BE2C (cell line): Measurements from ENCODE around the gene ASXL3.

Experiments used
- DNase-seq: peaks from one replicate; pipeline ENCODE4 v3.0.0-alpha.2; 2020
- H3K27me3 ChIP-seq: fragments of 250-450 bp; sonication (Bioruptor Pico); 2 replicates; pipeline ENCODE4 v1.5.1; 2020; ENCODE audit warnings: mild to moderate bottlenecking
- H3K36me3 ChIP-seq: fragments of 250-450 bp; sonication (Bioruptor Pico); 2 replicates; pipeline ENCODE4 v1.5.1; 2020; ENCODE audit warnings: mild to moderate bottlenecking
- H3K4me1 ChIP-seq: fragments of 250-450 bp; sonication (Bioruptor Pico); 2 replicates; pipeline ENCODE4 v1.5.1; 2020
- H3K4me3 ChIP-seq: 2 replicates; pipeline ENCODE4 v1.5.1; 2011; ENCODE audit warnings: low read depth, low read length
- H3K9me3 ChIP-seq: fragments of 250-450 bp; sonication (Bioruptor Pico); 2 replicates; pipeline ENCODE4 v1.5.1; 2020
- TF ChIP-seq, protein P1 (sequence below): IDR thresholded peaks from 2 replicates; pipeline ENCODE4 v1.5.1; 2012; ENCODE audit warnings: mild to moderate bottlenecking, low read depth, low read length

ASXL3 gene

DNA sequence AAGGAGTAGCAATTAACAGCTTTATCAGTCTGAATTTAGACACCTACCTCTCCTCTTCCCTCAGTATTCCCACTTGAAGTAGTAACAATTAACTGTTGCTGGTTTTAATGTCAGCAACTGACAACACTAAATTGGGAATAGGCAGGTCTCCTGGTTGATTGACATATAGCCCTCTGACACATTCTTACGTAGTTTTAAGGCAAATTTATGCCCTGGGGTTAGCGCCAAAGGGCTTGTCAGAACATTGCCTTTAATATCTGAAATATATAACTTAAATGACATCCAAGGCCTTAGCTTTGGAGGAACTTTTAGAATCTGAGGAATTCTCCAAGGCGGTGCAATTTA is 7.4 kb downstream of the ASXL3 start:
- no peak for DNase-seq
- Histone ChIP-seq H3K4me1 (no peaks in the 10 kb centered on the region), H3K36me3 (no peaks in the 10 kb centered on the region), H3K9me3 (no peaks in the 10 kb centered on the region), H3K4me3 (no peak overlapping the region), H3K27me3 (no peaks in the 10 kb centered on the region)
- TF ChIP-seq, protein P1, sequence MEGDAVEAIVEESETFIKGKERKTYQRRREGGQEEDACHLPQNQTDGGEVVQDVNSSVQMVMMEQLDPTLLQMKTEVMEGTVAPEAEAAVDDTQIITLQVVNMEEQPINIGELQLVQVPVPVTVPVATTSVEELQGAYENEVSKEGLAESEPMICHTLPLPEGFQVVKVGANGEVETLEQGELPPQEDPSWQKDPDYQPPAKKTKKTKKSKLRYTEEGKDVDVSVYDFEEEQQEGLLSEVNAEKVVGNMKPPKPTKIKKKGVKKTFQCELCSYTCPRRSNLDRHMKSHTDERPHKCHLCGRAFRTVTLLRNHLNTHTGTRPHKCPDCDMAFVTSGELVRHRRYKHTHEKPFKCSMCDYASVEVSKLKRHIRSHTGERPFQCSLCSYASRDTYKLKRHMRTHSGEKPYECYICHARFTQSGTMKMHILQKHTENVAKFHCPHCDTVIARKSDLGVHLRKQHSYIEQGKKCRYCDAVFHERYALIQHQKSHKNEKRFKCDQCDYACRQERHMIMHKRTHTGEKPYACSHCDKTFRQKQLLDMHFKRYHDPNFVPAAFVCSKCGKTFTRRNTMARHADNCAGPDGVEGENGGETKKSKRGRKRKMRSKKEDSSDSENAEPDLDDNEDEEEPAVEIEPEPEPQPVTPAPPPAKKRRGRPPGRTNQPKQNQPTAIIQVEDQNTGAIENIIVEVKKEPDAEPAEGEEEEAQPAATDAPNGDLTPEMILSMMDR: no peak

DNA sequence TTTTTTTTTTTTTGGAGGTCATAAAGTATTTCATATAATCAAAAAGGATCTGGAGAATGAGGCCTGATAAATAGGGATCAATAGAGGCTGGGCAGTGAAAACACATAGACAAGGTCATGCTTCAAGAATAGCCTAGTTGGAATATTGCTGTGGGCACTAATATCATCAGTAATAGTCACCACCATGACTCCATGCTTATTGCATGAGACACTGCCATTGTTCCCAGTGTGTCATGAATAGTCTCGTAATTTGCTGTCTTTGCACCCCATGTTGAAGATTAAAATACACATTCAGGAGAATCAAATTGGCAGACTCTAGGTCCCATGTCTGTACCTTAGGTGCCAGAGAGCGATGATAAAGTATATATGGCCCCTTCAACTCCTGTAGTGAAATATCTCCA is 10.3 kb downstream of the ASXL3 start:
- no peak for DNase-seq
- no peaks in the 10 kb centered on the region for H3K9me3 ChIP-seq
- H3K4me3 ChIP-seq: no peak overlapping the region
- H3K4me1 ChIP-seq: no peaks in the 10 kb centered on the region
- H3K36me3 ChIP-seq: no peaks in the 10 kb centered on the region
- TF ChIP-seq, protein P1: no peak
- no peaks in the 10 kb centered on the region for H3K27me3 ChIP-seq

DNA sequence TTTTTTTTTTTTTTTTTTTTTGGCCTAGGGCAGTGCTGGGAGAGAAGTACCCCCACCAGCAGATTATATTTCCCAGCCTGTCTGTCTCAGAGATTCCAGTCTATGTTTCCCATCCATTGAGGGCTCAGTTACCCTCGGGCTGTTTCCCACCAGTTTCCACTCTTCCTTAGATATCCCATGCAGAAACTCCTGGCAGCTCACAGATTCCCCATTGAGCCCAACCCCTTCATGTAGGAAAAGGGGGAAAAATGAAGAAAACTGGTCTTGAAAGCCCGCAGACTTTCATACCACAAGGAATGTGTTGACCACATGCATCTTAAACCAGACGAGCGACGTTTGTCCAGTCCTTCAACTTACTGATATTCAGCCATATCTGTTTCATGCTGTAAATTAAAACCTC is 15.2 kb downstream of the ASXL3 start:
- H3K4me3 ChIP-seq: no peak overlapping the region
- no peak for DNase-seq
- no peaks in the 10 kb centered on the region for H3K36me3 ChIP-seq
- H3K4me1 ChIP-seq: no peaks in the 10 kb centered on the region
- no peaks in the 10 kb centered on the region for H3K27me3 ChIP-seq
- H3K9me3 ChIP-seq: no peaks in the 10 kb centered on the region
- TF ChIP-seq, protein P1: no peak

GRCh38 chr18:33594799-33595198 is 16.8 kb downstream of the ASXL3 start:
- no peaks in the 10 kb centered on the region for H3K36me3 ChIP-seq
- no peaks in the 10 kb centered on the region for H3K9me3 ChIP-seq
- H3K27me3 ChIP-seq: no peaks in the 10 kb centered on the region
- H3K4me1 ChIP-seq: no peaks in the 10 kb centered on the region
- no peak for DNase-seq
- TF ChIP-seq, protein P1: no peak
- H3K4me3 ChIP-seq: no peak overlapping the region

DNA sequence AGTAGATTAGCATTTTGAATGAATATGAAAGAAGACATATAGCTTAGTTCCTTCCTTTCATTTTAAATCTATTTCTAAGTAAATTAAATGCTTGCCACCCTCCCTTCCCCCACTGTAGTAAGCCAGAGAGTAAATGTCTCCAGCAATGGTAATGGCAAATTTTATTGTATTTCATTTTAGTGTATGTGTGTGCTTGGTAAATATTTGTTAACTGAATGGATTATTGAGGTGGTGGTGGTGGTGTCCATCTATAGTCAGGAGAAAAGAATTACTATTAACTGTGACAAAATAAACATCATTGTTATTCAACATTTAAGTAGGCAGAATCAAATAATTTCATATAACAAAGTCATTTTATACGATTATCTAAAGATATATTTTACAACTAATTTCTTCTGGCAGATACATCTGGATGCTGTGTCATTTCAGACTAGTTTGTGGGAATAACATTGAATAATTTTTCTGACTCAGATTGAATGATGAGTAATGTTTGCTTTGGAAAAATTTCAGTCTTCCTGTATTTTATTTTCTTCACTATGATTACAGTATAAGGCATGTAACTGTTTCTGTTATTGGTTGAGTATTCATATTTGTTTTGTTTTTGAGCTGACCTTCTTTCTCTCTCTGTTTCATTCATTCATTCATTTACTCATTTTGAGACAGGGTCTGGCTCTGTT is 18.3 kb downstream of the ASXL3 start:
- no peaks in the 10 kb centered on the region for H3K9me3 ChIP-seq
- TF ChIP-seq, protein P1: no peak
- no peaks in the 10 kb centered on the region for H3K4me1 ChIP-seq
- H3K27me3 ChIP-seq: no peaks in the 10 kb centered on the region
- H3K4me3 ChIP-seq: no peak overlapping the region
- H3K36me3 ChIP-seq: no peaks in the 10 kb centered on the region
- DNase-seq: no peak

GRCh38 chr18:33600846-33601245 is 22.8 kb downstream of the ASXL3 start:
- no peaks in the 10 kb centered on the region for H3K9me3 ChIP-seq

More at GRCh38 chr18:33600846-33601245, 22.8 kb downstream of the ASXL3 start:
- no peak overlapping the region for H3K4me3 ChIP-seq
- DNase-seq: no peak
- H3K36me3 ChIP-seq: no peaks in the 10 kb centered on the region
- no peaks in the 10 kb centered on the region for H3K27me3 ChIP-seq
- TF ChIP-seq, protein P1: no peak
- H3K4me1 ChIP-seq: no peaks in the 10 kb centered on the region
